ENCODE data around the gene RFX3.

The RFX3 gene

GRCh38 chr9:3296536-3296935 is 229.3 kb downstream of the RFX3 start:
- H3K4me3 ChIP-seq (ENCODE audit: low read length), result no peak overlapping the region
- TF ChIP-seq CTCF (conservative IDR thresholded peaks at IDR 0.05; ENCODE audit: low read depth, low read length), result no peak
- no peak for DNase-seq (ENCODE audit: low read depth)

DNA sequence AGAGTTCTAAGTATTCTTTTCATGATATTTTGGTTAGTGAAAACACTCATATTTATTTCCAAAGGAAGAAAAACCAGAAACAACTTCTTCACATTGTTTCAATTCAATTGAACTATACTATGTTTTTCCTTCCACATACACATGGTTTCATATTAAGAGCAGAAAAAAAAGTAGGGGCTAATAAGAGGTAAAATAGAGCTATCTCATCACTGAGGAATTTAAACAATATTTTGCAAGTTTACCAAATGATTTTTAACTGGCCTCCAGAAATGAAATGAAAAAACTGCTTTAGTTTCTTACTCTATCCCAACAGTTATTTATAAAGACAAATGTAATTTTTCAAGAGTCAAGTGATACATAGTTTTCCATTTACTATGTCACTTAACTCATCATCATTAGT is 233.5 kb downstream of the RFX3 start:
- H3K4me3 ChIP-seq (ENCODE audit: low read length), result no peak overlapping the region
- DNase-seq (ENCODE audit: low read depth), result no peak
- no peak for TF ChIP-seq CTCF (conservative IDR thresholded peaks at IDR 0.05; ENCODE audit: low read depth, low read length)

- no peak for TF ChIP-seq CTCF (conservative IDR thresholded peaks at IDR 0.05; ENCODE audit: low read depth, low read length)
- DNase-seq (ENCODE audit: low read depth), result no peak
- H3K4me3 ChIP-seq (ENCODE audit: low read length), result no peak overlapping the region
These were observed 235.5 kb downstream of the RFX3 start for GRCh38 chr9:3290231-3290840.

DNA sequence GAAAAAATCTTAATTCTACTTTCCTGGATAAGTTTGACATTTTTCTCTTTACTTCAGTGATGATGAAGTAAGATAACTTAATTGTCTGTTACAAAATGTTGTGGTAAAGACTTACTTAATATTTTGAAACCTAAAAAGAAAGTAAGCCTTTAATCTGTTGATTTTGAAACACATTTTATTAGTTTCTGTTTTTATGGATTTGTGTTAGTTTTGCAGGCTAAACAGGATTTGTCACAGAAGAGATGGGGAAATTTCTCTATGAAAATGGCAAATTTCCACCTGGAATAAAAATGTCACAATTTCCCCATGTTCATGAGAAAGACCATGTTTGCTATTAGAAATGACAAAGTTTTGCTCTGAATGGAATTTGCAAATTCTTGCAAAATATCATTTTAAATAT is 237.1 kb downstream of the RFX3 start:
- TF ChIP-seq CTCF (conservative IDR thresholded peaks at IDR 0.05; ENCODE audit: low read depth, low read length), result no peak
- no peak for DNase-seq (ENCODE audit: low read depth)
- H3K4me3 ChIP-seq (ENCODE audit: low read length), result no peak overlapping the region

- no peak overlapping the region for H3K4me3 ChIP-seq (ENCODE audit: low read length)
- no peak for DNase-seq (ENCODE audit: low read depth)
- TF ChIP-seq CTCF (conservative IDR thresholded peaks at IDR 0.05; ENCODE audit: low read depth, low read length), result no peak
These were observed 240.2 kb downstream of the RFX3 start for GRCh38 chr9:3285365-3286161.

DNA sequence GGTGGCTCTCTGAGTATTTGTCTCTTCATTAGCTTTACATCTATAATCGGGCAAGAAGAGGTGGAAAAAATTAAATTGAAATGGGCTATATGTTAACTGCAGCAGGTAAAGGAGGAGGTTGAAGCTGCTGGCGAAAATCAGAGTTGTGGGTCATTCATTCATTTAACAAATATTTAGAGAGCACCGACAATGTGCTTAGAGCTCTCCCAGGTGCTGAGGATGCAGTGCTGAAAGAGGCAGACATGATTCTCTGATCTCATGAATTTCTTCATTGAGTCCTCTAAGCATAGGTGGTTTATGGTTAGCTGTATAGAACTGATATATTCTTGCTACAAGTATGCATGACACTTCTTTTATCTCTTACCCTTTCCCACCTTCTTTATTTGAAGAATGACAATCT is 243.4 kb downstream of the RFX3 start:
- no peak for DNase-seq (ENCODE audit: low read depth)
- TF ChIP-seq CTCF (conservative IDR thresholded peaks at IDR 0.05; ENCODE audit: low read depth, low read length), result no peak
- H3K4me3 ChIP-seq (ENCODE audit: low read length), result no peak overlapping the region

- H3K4me3 ChIP-seq (ENCODE audit: low read length), result no peak overlapping the region
- no peak for DNase-seq (ENCODE audit: low read depth)
- TF ChIP-seq CTCF (conservative IDR thresholded peaks at IDR 0.05; ENCODE audit: low read depth, low read length), result no peak
These were observed 244.4 kb downstream of the RFX3 start for GRCh38 chr9:3281399-3281798.

Measured in retinal pigment epithelial cell (primary cell).